CD4-positive, alpha-beta T cell treated with Interleukin-15 for 4 hours (primary cell): Measurements from ENCODE around the gene OR5K3.
"Not testable (repeated sequence)": the region's sequence is repeated elsewhere in the genome, so short reads cannot be mapped to it uniquely, and the experiment has no call there.

Experiments
- DNase-seq: peaks from one replicate; pipeline ENCODE4 v3.0.0-alpha.2; 2020; ENCODE audit warnings: low spot score

The OR5K3 gene, protein sequence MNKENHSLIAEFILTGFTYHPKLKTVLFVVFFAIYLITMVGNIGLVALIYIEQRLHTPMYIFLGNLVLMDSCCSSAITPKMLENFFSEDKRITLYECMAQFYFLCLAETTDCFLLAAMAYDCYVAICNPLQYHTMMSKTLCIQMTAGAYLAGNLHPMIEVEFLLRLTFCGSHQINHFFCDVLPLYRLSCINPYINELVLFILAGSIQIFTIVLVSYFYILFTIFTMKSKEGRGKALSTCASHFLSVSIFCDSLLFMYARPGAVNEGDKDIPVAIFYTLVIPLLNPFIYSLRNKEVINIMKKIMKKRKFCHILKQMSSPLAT

DNA sequence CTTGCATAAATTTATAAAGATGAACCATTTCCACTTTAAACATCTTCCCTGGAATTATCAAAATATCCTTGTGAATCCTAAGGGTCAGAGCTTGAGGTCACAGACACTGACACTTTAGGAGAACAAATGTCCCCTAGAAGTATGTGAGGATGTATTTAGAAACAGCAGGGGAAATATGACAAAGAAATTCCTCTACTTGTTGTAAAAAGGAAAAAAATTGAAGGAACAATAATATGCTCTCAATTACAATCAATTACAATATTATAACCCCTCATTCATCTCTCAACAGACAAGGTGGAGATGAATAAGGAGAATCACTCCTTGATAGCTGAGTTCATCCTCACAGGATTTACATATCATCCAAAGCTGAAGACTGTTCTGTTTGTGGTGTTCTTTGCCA, at the start of gene OR5K3:
Gene OR5K3 (plus strand): TSS at position 301 of the 400 bp plus-strand sequence. CDS start 0 bp downstream, at position 301.
- DNase-seq, result no peak

DNA sequence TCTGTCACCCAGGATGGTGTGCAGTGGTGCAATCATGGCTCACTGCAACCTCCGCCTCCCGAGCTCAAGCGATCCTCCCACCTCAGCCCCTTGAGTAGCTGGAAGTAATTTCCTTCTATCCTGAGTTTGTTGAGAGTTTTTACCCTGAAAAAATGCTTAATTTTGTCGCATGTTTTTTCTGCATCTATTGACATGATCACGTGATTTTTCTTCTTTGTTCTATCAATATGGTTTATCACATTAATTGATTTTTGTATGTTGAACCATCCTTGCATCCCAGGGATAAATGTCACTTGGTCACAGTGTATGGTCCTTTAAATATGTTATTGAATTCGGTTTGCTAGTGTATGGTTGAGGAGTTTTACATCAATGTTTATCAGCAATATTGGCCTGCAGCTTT, 48.7 kb upstream of the OR5K3 start:
- no peak for DNase-seq

DNA sequence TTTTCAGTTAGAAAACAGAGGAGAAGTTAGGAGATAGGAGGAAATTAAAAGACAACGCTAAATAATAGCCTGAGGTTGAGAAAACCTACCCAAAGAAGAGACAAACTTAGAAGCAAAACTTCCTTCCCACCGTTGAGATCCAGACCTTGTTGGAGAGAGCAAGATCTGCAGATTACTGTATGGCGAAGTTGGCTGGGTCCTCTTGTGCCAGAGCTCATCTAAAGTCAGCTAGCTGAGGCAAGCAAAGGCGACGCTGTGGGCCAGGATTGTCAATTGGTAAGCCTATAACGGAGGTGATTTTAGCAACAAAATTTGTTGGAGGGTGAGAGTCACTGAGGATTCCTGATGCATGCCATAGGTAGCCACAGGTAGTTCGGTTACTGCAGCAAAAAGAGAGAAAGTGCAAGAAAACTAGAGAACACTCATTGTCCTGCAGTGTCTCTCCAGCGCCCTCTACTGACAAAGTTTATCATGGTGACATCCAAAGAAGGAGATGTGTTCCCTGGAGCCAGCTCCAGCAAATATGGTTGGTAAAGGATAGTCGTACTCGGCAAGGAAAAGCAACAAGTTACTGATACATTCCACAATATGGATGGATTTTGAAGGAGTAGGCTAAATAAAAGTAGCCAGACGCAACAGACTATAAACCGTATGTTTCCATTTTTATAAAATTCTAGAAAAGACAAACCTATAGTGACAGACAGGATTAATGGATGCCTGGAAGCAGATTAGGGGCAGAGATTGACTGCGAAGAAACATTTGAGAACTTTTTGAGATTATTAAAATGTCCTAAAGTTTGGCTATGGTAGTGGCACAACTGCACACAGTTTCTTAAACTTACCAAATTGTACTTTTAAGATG, 46.6 kb upstream of the OR5K3 start:
- DNase-seq, result peak; percentile 50

DNA sequence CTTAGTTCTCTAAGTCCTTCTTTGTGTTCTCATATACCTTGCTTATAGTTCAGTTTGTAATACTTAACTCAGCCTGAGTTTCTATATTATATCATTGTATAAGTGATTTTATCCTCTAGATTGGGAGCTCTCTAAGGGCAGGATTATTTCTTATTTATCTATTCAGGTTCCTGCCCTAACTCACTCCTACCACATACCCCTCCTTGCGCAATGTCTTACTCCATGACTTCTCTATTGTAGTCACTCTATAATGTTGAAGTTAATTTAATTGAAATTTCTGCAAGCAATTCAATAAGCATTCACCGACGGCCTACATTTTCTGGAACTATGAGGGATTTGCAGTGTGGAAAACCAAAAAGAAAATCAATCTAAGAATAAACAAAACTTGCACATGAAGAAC, 40.4 kb upstream of the OR5K3 start:
- DNase-seq, result no peak

DNA sequence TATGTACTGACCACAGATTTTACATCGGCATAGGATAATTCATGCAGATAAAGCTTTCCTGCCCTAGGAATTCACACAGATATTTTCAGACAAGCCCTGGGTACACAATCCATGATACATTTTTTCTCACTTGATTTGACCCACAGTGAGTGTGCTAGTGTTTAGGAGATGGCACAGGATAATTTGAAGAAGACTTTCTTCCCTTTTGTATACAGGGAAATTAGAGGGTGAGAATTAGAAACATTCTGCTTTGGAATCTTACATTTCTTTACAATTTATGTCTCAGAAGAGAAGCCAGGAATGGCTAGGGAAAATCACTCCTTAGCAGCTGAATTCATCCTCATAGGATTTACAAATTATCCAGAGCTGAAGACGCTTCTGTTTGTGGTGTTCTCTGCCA, 36.9 kb upstream of the OR5K3 start, which contains the start of gene OR5K4:
Gene OR5K4 (plus strand): TSS at position 301 of the 400 bp plus-strand sequence. CDS start 0 bp downstream, at position 301.
- DNase-seq, result no peak

DNA sequence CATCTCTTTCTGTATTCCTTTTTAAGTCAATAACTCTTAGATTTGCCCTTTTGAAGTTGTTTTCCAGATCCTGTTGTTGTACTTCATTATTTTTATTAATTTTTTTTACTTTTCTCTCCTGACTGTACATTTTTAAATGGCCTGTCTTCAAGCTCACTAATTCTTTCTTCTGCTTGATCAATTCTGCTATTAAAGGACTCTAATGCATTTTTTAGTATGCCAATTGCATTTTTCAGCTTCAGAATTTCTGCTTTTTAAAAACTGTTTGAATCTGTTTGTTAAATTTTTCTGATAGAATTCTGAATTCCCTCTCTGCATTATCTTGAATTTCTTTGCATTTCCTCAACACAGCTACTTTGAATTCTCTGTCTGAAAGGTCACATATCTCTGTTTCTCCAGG, 31.2 kb upstream of the OR5K3 start:
- no peak for DNase-seq

DNA sequence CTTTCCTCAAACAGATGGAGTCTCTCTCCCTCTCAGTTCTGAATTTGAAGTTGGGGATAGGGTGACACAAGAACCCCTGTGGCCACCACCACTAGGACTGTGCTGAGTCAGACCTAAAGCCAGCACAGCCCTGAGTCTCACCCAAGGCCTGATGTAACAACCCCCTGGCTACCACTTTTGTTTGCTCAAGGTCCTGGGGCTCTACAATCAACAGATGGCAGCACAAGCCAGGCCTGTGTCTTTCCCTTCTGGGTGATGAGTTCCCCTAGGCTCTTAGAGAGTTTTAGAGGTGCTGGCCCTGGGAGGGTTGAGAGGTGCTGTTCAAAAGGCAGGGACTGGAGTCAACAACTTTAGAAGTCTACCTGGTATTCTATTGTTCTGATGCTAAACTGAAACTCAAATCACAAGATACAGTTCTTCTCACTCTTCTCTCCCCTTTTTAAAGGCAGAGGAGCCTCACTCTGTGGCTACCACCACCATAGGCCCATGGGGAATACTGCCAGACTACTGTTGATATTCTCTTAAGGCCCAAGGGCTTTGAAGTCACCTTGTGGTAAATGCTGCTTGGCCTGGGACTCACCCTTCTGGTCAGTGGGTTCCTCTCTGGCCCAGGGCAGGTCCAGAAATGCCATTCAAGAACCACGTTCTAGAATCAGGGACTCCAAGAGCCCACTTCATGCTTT, 30.3 kb upstream of the OR5K3 start:
- no peak for DNase-seq

DNA sequence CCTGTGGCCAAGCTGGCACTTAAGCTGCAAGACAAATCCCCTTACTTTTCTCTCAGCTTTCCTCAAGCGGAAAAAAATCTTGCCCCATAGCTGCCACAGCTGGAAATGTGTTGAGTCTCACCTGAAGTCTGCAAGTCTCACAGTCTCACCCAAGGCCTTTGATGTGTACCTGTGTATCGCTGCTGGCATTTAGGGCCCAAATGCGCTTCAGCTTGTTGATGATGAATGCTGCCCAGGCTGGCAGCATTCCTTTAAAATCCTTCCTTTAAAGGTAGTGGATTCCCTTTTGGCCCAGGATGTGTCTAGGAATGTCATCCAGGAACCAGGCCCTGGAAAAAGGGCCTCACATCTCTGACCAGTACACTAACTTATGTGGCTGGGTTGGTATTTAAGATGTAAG, 29.8 kb upstream of the OR5K3 start:
- no peak for DNase-seq

DNA sequence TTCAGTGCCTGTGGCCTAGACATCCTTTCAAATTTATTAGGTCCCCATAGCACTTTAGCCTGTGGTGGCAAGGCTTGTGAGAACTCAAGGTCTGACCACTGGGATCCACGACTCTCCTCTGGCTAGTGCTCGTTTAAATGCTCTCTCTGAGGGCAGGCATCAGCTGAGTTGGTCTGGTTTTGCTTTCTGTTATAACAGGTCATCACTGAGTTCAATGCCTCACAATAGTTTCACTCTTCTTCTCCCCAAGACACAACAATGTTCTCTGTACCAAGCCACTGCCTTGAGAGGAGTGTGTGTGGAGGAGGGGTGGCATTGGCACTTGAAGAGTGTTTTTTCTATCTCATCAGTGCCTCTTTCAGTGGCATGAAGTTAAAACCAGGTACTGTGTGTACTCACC, 29.2 kb upstream of the OR5K3 start:
- DNase-seq, result no peak

DNA sequence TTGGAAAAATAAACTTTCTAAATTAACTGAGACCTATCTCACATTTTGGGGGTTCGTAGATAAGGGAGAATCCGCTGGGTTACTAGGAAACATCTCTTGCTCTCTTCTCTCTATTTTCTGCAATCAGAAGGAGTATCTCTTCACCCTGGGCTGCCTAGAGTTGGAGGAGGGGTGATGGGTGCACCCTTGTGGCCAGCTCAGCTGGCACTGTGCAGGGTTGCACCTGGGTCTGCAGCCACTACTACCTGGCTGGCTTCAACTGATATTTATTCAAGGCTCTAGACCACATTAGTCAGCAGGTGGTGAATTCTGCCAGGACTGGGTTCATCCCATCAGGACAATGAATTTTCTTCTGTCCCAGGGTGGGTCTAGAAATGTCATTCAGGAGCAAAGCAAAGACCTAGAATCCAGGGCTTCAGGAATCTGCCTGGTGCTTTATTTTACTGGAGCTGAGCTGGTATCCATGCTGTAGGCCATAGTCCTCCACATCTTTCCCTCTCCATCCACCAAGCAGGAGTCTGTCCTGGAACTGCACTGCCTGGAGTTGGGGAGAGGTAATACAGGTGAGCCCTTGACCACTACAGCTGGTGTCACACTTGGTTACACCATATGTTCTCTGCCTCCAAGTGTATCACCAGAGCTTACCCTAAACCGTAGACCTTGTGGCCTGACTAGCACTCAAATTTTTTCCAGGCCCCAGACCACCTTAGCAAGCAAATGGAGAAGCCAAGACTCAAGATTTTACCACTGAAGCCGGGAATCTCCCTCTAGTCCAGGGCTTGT, 22.8 kb upstream of the OR5K3 start:
- no peak for DNase-seq

DNA sequence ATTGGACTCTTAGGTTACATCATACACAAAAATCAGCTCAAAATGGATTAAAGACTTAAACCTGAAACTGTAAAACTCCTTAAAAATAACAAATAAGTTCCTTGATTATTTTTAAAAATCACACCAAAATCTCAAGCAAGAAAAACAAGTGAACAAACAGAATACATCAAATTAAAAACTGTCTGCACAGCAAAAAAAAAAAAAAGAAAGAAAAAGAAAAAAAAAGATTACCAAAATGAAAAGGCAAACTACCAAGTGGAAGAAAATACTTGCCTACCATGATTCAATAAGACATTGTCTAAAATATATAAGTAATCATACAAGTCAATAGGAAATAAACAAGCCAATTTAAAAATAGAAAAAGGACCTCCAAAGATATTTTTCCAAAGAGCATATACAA, 19.3 kb upstream of the OR5K3 start:
- DNase-seq, result no peak

DNA sequence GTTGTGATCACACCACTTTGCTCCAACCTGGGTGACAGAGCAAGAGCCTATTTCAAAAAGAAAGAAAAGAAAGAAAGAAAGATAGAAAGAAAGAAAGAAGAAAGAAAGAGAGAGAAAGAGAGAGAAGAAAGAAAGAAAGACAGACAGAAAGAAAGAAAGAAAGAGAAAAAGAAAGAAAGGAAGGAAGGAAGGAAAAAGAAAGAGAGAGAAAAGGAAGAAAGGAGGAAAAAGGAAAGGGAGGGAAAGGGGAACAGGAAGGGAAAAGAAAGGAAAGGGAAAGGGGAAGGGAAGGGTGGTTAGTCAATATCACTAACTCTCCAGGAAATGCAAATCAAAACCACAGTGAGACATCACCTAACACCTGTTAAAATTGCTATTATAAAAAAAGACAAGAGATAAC, 18.6 kb upstream of the OR5K3 start:
- no peak for DNase-seq

DNA sequence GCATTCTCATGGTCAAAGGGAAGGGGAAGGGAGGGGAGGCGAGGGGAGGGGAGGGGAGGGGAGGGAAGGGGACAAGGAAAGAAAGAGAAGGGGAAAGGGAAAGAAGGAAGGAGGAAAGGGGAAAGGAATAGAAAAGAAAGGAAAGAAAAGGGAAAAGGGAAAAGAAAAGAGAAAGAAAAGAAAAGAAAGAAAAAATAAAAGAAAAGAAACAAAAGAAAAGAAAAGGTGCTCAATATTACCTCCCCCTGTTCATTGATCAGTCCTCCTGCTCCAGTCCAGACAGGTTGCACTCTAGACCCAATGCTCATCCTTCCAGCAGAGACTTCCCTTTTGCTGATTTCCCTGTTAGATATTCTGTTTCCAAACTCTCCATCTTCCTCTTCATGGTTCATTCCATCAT, 18.0 kb upstream of the OR5K3 start:
- DNase-seq, result no peak

DNA sequence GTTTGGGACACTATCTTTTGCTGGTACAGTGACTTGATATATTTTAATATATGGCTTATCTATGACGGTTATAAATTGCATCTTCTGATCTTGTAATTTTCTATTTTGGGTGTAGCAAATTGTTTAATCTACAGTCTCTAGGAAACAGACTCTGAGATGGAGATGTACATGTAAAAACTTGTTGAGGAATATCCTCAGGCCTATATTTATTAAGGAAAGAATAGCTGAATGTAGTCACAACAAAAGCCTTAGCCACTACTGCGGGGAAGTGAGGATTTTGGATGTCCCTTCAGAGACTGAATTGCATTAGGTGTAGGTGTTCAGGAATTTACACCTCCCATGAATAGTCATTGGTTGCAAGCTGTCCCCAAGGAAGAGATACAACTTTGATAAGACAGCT, 13.8 kb upstream of the OR5K3 start:
- DNase-seq, result no peak

DNA sequence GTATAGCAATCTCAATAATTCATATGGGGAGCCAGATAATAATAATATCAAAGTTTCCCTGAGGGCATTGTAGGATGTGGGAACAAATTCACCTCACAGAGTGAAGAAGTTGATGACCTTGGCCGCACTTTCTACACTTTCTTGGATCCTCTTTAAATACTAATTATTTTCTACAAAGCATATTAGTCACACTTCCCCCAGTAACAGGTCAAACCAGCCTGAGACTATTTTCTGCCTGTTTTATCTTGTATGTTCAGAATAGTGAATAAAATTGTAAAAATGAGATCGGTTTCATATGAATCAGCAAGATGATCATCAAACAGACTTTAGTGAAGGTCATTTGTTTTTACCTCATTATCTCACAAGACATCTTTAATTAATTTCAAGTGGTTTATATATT, 2.3 kb upstream of the OR5K3 start:
- no peak for DNase-seq

DNA sequence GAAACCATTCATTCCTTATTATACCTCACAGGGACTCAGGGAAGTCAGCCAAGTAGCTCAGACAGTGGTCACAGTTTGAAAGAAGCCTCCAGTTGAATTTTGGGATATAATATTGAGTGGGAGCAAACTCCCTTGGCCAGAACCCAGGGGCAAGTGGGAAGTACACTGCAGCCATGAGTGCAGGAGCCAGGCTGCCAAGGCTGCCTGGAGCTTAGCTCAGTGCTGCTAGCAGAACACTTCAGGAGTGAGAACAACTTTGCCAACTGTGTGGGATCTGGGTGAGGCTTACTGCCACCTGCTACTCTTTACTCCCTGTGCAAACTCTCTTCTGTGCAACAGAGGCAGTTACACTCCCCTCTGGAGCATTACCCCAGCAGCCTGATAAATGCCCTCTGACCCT, 4.6 kb downstream of the OR5K3 start:
- DNase-seq, result no peak

DNA sequence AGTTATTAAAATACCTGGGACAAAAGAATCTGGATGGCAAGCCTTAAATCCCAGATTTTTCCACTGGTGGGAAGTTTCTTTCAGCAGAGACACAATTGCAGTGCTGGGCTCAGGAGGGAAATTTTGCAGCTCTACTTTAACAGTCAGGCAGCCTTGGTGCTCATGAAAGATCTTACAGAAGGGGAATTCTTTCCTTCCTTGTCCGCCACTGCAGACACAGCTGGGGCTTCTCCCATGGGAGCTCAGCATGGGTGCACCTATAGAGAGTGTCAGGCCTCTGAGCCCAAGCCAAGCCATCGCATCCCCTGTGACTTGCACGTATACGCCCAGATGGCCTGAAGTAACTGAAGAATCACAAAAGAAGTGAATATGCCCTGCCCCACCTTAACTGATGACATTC, 6.0 kb downstream of the OR5K3 start:
- not testable (repeated sequence) for DNase-seq

DNA sequence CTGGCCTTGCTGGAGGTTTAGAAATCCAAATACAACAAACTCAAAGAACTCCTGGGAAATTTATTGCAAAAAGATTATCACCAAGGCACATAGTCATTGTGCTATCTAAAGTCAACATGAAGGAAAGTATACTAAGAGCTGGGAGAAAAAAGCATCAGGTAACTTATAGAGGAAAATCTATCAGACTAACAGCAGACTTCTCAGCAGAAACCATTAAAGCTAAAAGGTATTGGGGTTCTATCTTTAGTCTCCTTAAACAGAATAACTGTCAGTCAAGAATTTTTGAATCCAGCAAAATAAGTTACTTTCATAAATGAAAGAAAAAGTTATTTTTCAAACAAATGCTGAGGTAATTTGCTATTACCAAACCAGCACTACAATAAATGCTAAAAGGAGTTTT, 8.0 kb downstream of the OR5K3 start:
- DNase-seq, result no peak

DNA sequence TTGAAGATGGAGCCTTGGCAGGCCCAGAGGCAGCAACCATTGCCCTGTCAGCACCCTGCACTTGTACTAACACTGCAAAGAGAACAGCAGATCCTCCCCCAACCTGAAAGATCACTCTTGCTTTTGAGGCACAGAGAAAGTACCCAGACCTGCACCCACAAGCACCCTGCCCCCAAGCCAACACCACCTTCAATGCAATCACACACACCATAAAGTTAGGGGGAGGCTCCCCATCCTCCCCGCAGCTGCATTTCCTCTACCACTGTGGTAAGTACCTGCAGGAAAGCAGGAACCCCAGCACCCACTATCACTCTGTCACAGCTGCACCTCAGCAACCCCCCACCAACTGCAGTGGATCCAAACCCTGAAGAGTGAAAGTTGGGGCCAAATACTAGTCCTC, 12.0 kb downstream of the OR5K3 start:
- DNase-seq, result no peak

DNA sequence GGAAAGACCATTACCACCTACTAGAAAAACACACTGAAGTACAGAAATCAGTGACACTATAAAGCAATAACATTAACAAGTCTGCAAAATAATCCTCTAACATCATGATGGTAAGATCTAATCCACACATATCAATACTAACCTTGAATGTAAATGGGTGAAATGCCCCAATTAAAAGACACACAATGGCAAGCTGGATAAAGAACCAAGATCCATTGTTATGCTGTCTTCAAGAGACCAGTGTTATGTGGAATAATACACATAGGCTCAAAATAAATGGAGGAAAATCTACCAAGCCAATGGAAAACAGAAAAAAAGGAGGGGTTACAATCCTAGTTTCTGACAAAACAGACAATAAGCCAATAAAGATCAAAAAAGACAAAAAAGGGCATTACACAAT, 13.5 kb downstream of the OR5K3 start:
- no peak for DNase-seq

DNA sequence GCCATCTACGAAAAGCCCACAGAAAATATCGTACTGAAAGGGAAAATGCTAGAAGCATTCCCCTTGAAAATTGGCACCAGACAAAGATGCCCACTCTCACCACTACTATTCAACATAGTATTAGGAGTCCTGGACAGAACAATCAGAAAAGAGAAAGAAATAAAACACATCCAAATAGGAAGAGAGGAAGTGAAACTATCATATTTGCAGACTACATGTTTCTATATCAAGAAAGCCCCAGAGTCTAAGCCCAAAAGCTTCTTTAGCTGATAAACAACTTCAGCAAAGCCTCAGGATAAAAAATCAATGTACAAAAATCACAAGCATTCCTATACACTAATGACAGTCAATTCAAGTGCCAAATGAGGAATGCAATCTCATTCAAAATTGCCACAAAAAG, 15.6 kb downstream of the OR5K3 start:
- no peak for DNase-seq

DNA sequence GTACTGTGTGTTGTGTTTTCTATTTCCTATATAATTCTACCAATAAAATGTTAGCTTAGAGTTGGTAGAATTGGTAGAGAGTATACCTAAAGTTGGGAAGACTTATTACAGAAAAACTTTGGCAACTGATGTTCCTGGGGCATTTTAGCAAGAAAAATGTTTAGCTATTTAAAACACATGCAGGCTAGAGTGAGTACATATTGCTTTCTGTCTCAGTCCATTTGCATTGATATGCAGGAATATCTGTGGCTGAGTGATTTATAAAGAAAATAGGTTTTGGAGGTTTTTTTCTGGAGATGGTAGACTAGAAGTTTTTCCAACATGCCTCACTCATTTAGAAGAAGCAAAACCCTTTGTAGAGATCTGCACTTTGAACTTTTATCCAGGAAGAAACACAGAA, 42.1 kb downstream of the OR5K3 start:
- no peak for DNase-seq
